ENCODE measurements around the gene KCNJ18.
"Not testable (repeated sequence)": the region's sequence is repeated elsewhere in the genome, so short reads cannot be mapped to it uniquely, and the experiment has no call there.

KCNJ18 gene

DNA sequence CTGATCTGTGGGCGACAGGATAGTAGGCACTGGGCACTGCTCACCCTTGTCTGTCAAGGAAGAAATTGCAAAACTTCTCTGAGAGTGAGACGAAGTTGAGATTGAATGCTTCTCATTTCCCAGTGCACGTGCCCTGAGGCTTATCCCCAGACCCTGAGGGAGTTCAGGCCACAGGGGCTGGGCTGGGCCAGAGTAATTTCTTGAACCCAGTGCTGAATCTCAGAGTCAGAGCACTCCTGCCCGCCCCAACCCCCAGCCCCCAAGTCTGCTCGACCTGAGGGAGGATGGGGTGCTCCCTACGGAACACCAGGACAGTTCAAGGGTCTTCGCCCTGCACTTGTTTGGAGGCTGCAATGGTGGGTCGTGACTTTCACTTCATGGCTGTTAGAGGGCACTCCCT lies 17.7 kb downstream of the KCNJ18 start:
- H3F3A ChIP-seq (ENCODE audit: insufficient read depth, low read length); H3K9me2 ChIP-seq (ENCODE audit: low read depth, low read length); H3K4me3 ChIP-seq (ENCODE audit: low read depth, low read length, poor library complexity, severe bottlenecking); H3K9ac ChIP-seq (ENCODE audit: low read length); H2AFZ ChIP-seq (ENCODE audit: low read length); H3K4me2 ChIP-seq (ENCODE audit: low read length); H3K79me2 ChIP-seq (ENCODE audit: insufficient read depth, low read length); H3K9me3 ChIP-seq (ENCODE audit: low read length); H3K27me3 ChIP-seq (ENCODE audit: insufficient read depth, low read length); H3K36me3 ChIP-seq (ENCODE audit: insufficient read depth, low read length); H3K4me1 ChIP-seq (ENCODE audit: insufficient read depth, low read length, severe bottlenecking); H4K20me1 ChIP-seq (ENCODE audit: insufficient read depth, low read length); H3K27ac ChIP-seq (ENCODE audit: low read depth, low read length, poor library complexity, severe bottlenecking): not testable (repeated sequence)

DNA sequence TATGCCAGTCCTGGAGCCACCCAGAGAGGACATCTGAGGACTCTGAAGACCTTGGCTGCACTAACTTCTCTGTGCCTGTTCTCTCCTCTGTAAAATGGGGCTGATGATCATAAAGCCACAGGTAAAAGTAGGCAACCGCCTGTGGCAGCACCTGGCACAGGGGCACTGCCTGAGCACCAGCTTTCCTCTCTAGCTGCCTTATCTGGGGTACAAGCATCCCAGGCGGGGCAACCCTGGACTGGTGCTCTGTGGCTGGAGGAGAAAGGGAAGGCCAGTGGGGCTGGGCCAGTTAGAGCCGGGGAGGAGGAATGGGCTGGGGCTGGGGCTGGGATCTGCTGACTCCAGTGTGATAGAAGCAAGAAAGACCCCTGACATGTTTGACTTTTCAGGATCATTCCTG lies 18.2 kb downstream of the KCNJ18 start:
- H3K9me3 ChIP-seq (ENCODE audit: low read length); H3K27ac ChIP-seq (ENCODE audit: low read depth, low read length, poor library complexity, severe bottlenecking); H3K4me3 ChIP-seq (ENCODE audit: low read depth, low read length, poor library complexity, severe bottlenecking); H3K36me3 ChIP-seq (ENCODE audit: insufficient read depth, low read length); H3K4me1 ChIP-seq (ENCODE audit: insufficient read depth, low read length, severe bottlenecking); H3K27me3 ChIP-seq (ENCODE audit: insufficient read depth, low read length); H2AFZ ChIP-seq (ENCODE audit: low read length); H3K4me2 ChIP-seq (ENCODE audit: low read length); H3K9me2 ChIP-seq (ENCODE audit: low read depth, low read length); H3K9ac ChIP-seq (ENCODE audit: low read length); H3K79me2 ChIP-seq (ENCODE audit: insufficient read depth, low read length); H3F3A ChIP-seq (ENCODE audit: insufficient read depth, low read length); H4K20me1 ChIP-seq (ENCODE audit: insufficient read depth, low read length): not testable (repeated sequence)

DNA sequence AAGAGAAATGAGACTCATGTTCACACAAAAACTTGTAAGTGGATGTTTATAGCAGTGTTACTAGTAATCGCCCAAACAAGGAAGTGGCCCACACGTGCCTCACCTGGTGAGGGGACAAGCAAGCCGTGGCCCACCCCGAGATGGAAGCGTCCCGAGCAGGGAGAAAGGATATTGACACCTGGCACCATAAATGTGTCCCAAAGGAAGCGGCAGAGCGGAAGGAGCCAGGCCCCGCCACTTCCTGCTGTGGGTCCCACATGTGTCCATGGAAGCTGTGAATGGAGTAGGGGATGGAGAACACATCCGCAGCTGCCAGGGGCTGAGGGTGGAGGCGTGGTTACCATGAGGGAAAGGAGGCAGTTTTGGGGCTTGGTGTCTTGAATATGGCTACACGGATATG lies 18.9 kb downstream of the KCNJ18 start:
- TF ChIP-seq EZH2 (IDR thresholded peaks at IDR 0.05; ENCODE audit: borderline replicate concordance, low read length) = no peak
- TF ChIP-seq, protein P1, sequence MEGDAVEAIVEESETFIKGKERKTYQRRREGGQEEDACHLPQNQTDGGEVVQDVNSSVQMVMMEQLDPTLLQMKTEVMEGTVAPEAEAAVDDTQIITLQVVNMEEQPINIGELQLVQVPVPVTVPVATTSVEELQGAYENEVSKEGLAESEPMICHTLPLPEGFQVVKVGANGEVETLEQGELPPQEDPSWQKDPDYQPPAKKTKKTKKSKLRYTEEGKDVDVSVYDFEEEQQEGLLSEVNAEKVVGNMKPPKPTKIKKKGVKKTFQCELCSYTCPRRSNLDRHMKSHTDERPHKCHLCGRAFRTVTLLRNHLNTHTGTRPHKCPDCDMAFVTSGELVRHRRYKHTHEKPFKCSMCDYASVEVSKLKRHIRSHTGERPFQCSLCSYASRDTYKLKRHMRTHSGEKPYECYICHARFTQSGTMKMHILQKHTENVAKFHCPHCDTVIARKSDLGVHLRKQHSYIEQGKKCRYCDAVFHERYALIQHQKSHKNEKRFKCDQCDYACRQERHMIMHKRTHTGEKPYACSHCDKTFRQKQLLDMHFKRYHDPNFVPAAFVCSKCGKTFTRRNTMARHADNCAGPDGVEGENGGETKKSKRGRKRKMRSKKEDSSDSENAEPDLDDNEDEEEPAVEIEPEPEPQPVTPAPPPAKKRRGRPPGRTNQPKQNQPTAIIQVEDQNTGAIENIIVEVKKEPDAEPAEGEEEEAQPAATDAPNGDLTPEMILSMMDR (IDR thresholded peaks at IDR 0.05; ENCODE audit: low read length) = no peak
- H3K4me2 ChIP-seq (ENCODE audit: low read length) = no peak overlapping the region
- H3K9me2 ChIP-seq (ENCODE audit: low read depth, low read length) = no peaks in the 10 kb centered on the region
- H3K4me1 ChIP-seq (ENCODE audit: insufficient read depth, low read length, severe bottlenecking) = no peaks in the 10 kb centered on the region
- H3F3A ChIP-seq (ENCODE audit: insufficient read depth, low read length) = no peaks in the 10 kb centered on the region
- no peaks in the 10 kb centered on the region for H4K20me1 ChIP-seq (ENCODE audit: insufficient read depth, low read length)
- H2AFZ ChIP-seq (ENCODE audit: low read length) = no peak overlapping the region
- no peaks in the 10 kb centered on the region for H3K36me3 ChIP-seq (ENCODE audit: insufficient read depth, low read length)
- H3K9me3 ChIP-seq (ENCODE audit: low read length) = no peaks in the 10 kb centered on the region
- no peaks in the 10 kb centered on the region for H3K27me3 ChIP-seq (ENCODE audit: insufficient read depth, low read length)
- H3K27ac ChIP-seq (ENCODE audit: low read depth, low read length, poor library complexity, severe bottlenecking) = no peak overlapping the region
- H3K4me3 ChIP-seq (ENCODE audit: low read depth, low read length, poor library complexity, severe bottlenecking) = no peak overlapping the region
- no peak overlapping the region for H3K9ac ChIP-seq (ENCODE audit: low read length)
- no peaks in the 10 kb centered on the region for H3K79me2 ChIP-seq (ENCODE audit: insufficient read depth, low read length)

DNA sequence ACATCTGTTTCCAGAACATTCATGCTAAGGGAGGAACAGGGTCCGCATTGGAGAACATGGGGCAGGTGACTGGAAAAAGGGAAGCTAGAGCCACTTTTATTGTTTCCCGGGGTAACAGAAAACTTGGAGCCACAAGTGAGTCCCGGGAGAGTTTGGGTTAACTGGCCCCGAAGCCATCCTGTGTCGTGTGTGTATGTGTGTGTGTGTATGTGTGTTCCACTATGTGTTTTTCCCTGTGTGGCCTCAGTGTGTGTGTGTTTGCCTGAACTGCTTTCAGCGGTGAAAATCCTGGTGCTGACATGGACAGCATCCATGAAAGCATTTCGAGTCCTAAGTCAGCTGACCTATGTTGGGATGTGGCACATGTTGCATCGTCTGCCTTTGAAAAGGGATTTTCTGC lies 20.7 kb downstream of the KCNJ18 start:
- H3K4me2 ChIP-seq (ENCODE audit: low read length); H3K9ac ChIP-seq (ENCODE audit: low read length); H3K4me1 ChIP-seq (ENCODE audit: insufficient read depth, low read length, severe bottlenecking); H3K79me2 ChIP-seq (ENCODE audit: insufficient read depth, low read length); H3K9me2 ChIP-seq (ENCODE audit: low read depth, low read length); H3K4me3 ChIP-seq (ENCODE audit: low read depth, low read length, poor library complexity, severe bottlenecking); H3K9me3 ChIP-seq (ENCODE audit: low read length); H3K27ac ChIP-seq (ENCODE audit: low read depth, low read length, poor library complexity, severe bottlenecking); H4K20me1 ChIP-seq (ENCODE audit: insufficient read depth, low read length); H2AFZ ChIP-seq (ENCODE audit: low read length); H3K27me3 ChIP-seq (ENCODE audit: insufficient read depth, low read length); H3F3A ChIP-seq (ENCODE audit: insufficient read depth, low read length); H3K36me3 ChIP-seq (ENCODE audit: insufficient read depth, low read length): not testable (repeated sequence)

DNA sequence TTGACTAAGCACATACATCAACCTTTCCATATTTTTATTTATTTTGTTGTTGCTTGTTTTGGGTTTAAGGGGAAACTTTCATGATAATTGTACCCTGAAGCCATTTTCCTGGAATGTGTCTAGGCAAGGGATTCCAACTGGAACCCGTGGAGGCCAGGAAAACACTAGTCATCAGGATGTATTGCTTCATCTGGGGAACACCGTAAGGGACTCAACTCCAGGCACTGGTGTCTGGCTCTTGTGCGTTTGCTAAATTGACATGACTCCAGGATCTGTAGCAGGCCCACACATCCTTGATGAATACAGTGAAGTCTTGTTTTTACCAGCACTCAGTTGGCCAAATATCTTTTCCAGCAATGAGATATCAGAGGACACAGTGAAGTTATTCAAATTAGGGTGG lies 21.3 kb downstream of the KCNJ18 start:
- H3K4me1 ChIP-seq (ENCODE audit: insufficient read depth, low read length, severe bottlenecking); H3F3A ChIP-seq (ENCODE audit: insufficient read depth, low read length); H3K27me3 ChIP-seq (ENCODE audit: insufficient read depth, low read length); H4K20me1 ChIP-seq (ENCODE audit: insufficient read depth, low read length); H3K27ac ChIP-seq (ENCODE audit: low read depth, low read length, poor library complexity, severe bottlenecking); H2AFZ ChIP-seq (ENCODE audit: low read length); H3K79me2 ChIP-seq (ENCODE audit: insufficient read depth, low read length); H3K4me3 ChIP-seq (ENCODE audit: low read depth, low read length, poor library complexity, severe bottlenecking); H3K9ac ChIP-seq (ENCODE audit: low read length); H3K36me3 ChIP-seq (ENCODE audit: insufficient read depth, low read length); H3K9me2 ChIP-seq (ENCODE audit: low read depth, low read length); H3K4me2 ChIP-seq (ENCODE audit: low read length); H3K9me3 ChIP-seq (ENCODE audit: low read length): not testable (repeated sequence)

DNA sequence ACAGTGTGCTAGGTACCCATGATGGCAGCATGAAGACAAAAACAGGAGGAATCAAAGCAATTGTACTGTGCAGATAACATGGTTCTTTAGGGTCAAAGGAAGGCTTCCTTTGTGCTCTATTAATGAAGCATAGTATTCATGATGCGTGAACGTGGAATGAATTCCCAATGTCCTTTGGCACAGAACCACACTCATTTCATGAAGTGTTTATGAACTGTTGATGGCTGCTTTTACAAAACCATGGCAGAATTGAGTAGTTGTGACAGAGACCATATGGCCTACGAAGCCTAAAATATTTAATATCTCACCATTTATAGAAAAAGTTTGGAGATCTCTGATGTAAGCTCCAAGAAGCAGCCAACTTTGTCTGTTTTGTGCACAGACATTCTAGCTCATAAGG lies 22.4 kb downstream of the KCNJ18 start:
- H3K79me2 ChIP-seq (ENCODE audit: insufficient read depth, low read length); H3K9ac ChIP-seq (ENCODE audit: low read length); H3K27ac ChIP-seq (ENCODE audit: low read depth, low read length, poor library complexity, severe bottlenecking); H4K20me1 ChIP-seq (ENCODE audit: insufficient read depth, low read length); H3F3A ChIP-seq (ENCODE audit: insufficient read depth, low read length); H3K4me3 ChIP-seq (ENCODE audit: low read depth, low read length, poor library complexity, severe bottlenecking); H3K9me3 ChIP-seq (ENCODE audit: low read length); H3K9me2 ChIP-seq (ENCODE audit: low read depth, low read length); H3K4me2 ChIP-seq (ENCODE audit: low read length); H3K36me3 ChIP-seq (ENCODE audit: insufficient read depth, low read length); H3K27me3 ChIP-seq (ENCODE audit: insufficient read depth, low read length); H3K4me1 ChIP-seq (ENCODE audit: insufficient read depth, low read length, severe bottlenecking); H2AFZ ChIP-seq (ENCODE audit: low read length): not testable (repeated sequence)

DNA sequence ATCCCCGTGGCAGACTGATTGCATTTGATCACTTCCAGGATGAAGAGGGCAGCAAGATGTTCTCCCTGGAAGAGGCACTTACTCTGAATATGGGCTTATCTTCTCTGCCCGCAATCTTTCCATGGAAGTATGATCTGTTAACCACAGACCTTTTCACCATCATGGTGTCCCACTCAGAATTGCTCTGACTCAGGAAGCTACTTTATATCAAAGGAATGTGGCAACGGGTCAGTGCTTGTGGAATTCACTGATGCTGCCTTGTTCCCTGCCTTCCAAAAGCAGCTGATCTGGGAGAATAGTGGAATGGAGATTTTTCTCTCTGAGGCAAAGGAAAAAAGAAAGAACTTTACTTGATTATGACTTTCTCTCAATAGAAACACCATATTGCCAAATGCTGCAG lies 23.6 kb downstream of the KCNJ18 start:
- not testable (repeated sequence) for H2AFZ ChIP-seq (ENCODE audit: low read length); H4K20me1 ChIP-seq (ENCODE audit: insufficient read depth, low read length); H3K9ac ChIP-seq (ENCODE audit: low read length); H3K36me3 ChIP-seq (ENCODE audit: insufficient read depth, low read length); H3K9me3 ChIP-seq (ENCODE audit: low read length); H3K4me3 ChIP-seq (ENCODE audit: low read depth, low read length, poor library complexity, severe bottlenecking); H3K79me2 ChIP-seq (ENCODE audit: insufficient read depth, low read length); H3K4me2 ChIP-seq (ENCODE audit: low read length); H3K9me2 ChIP-seq (ENCODE audit: low read depth, low read length); H3K4me1 ChIP-seq (ENCODE audit: insufficient read depth, low read length, severe bottlenecking); H3F3A ChIP-seq (ENCODE audit: insufficient read depth, low read length); H3K27me3 ChIP-seq (ENCODE audit: insufficient read depth, low read length); H3K27ac ChIP-seq (ENCODE audit: low read depth, low read length, poor library complexity, severe bottlenecking)

Measured in OCI-LY1 (cell line).